ENCODE measurements around the gene USO1.

DNA sequence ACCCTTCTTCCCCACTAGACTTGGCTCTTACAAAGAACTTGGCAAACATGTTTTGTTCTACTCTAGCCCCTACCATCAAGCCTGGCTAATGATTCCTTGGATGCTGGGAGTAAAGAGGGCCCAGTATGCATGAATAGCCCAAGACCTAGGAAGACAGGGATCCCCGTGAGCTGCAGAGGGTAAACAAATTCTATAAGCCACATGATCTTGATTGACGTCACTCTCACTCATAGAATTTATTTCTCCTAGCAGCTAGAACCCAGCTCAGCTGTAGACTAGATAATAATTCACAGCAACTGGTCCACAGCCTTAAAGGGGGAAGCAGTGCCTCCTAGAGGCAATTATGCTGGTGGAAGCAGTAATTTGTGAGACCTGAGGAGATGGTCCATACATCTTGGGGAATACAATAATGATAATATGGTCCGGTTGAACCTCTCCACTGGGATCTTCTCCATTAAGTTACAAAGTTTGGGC is 16.1 kb upstream of the USO1 start:
- TF ChIP-seq, protein P1, sequence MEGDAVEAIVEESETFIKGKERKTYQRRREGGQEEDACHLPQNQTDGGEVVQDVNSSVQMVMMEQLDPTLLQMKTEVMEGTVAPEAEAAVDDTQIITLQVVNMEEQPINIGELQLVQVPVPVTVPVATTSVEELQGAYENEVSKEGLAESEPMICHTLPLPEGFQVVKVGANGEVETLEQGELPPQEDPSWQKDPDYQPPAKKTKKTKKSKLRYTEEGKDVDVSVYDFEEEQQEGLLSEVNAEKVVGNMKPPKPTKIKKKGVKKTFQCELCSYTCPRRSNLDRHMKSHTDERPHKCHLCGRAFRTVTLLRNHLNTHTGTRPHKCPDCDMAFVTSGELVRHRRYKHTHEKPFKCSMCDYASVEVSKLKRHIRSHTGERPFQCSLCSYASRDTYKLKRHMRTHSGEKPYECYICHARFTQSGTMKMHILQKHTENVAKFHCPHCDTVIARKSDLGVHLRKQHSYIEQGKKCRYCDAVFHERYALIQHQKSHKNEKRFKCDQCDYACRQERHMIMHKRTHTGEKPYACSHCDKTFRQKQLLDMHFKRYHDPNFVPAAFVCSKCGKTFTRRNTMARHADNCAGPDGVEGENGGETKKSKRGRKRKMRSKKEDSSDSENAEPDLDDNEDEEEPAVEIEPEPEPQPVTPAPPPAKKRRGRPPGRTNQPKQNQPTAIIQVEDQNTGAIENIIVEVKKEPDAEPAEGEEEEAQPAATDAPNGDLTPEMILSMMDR (IDR thresholded peaks at IDR 0.05), result peak in 2 of 6 experiments; percentile 11 to 12
- no peak for TF ChIP-seq POLR2A (IDR thresholded peaks at IDR 0.05)
